Measurements from ENCODE around the gene IFFO2. TPM values are rescaled to one million over a fixed set of nuclear protein-coding genes. Genes with fewer than 3 reads are reported as not detected.

IFFO2 gene
- polyA plus RNA-seq, 1 of the 3 experiments (the other 2 are of a cell fraction) = 10.5 TPM

- ChIA-PET POLR2A (no interaction called here), CTCF (interaction anchor here (0.8 to 25.9 kb wide), 20 partner anchors 8 to 299 kb away, joined by 3 to 350 read pairs (median 6); partner anchors contain the start of gene TAS1R2)
- H2AFZ ChIP-seq (ENCODE audit: low read depth) = no peak overlapping the region
- H3K4me1 ChIP-seq (ENCODE audit: control insufficient read depth in 1 of 2, insufficient read depth in 2 of 2, low read depth in 1 of 2, low read length in 1 of 2) = peaks cover 0 to 8% of the 10 kb centered on the region in 2 experiments; a peak in 1 of 4 replicates
- no peak for DNase-seq
- no peak overlapping the region for H3K4me2 ChIP-seq
- no peaks in the 10 kb centered on the region for H4K20me1 ChIP-seq (ENCODE audit: insufficient read depth)
- no peaks in the 10 kb centered on the region for H3K9me2 ChIP-seq
- H3K9ac ChIP-seq = no peak overlapping the region
- no peaks in the 10 kb centered on the region for H3K9me3 ChIP-seq
- 80% methylated on average over 10 of the region's 10 CpGs for WGBS (ENCODE audit: low lambda C conversion rate)
- no peak overlapping the region for H3K27ac ChIP-seq (ENCODE audit: low read depth in 2 of 2, low read length in 1 of 2)
- H3K79me2 ChIP-seq (ENCODE audit: insufficient read depth) = no peaks in the 10 kb centered on the region
- H3K36me3 ChIP-seq (replicated peaks in 1 of 2; ENCODE audit: control insufficient read depth in 1 of 2, insufficient read depth in 2 of 2, low read length in 1 of 2) = no peaks in the 10 kb centered on the region
- H3K27me3 ChIP-seq (ENCODE audit: insufficient read depth) = no peaks in the 10 kb centered on the region
- TF ChIP-seq PBX3 (IDR thresholded peaks at IDR 0.05) (no peak), USF1 (IDR thresholded peaks at IDR 0.05; ENCODE audit: borderline replicate concordance, low read depth) (no peak), CHD2 (IDR thresholded peaks at IDR 0.05; ENCODE audit: low read length, partially characterized antibody) (no peak), YY1 (IDR thresholded peaks at IDR 0.05; ENCODE audit: low read depth) (no peak), TCF12 (IDR thresholded peaks at IDR 0.05) (no peak), RFX5 (IDR thresholded peaks at IDR 0.05; ENCODE audit: low read length) (no peak), FOSL2 (IDR thresholded peaks at IDR 0.05; ENCODE audit: borderline replicate concordance, low read depth) (no peak), POLR2AphosphoS5 (IDR thresholded peaks at IDR 0.05; ENCODE audit: low read depth, low read length) (no peak), GABPA (IDR thresholded peaks at IDR 0.05; ENCODE audit: low read depth) (no peak), NFIC (IDR thresholded peaks at IDR 0.05; ENCODE audit: borderline replicate concordance) (no peak), MXI1 (IDR thresholded peaks at IDR 0.05; ENCODE audit: low read depth, low read length) (no peak), MAX (IDR thresholded peaks at IDR 0.05; ENCODE audit: low read depth) (no peak)
- no peaks in the 10 kb centered on the region for H3F3A ChIP-seq (replicated peaks; ENCODE audit: insufficient read depth)
- H3K4me3 ChIP-seq (ENCODE audit: low read depth in 2 of 2, low read length in 1 of 2) = no peak overlapping the region
Observed at GRCh38 chr1:18876210-18876609, 80.3 kb downstream of the IFFO2 start.

DNA sequence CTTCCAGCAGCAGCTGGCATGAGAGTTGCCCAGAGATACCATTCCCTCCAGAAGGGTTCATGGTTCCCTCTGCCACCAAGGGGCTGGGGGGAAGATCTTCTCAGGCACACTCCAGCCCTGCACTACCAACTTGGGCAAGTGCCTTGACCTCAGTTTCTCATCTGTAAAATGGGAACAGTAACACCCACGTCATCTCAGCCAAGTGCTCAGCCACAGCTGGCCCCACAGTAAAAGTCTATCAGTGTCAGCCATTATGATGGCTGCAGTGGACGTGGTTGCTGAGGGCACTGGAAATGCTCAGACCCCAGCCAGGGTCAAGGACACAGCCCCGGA, 80.7 kb downstream of the IFFO2 start:
- H3F3A ChIP-seq (replicated peaks; ENCODE audit: insufficient read depth) = no peaks in the 10 kb centered on the region
- no peaks in the 10 kb centered on the region for H3K36me3 ChIP-seq (replicated peaks in 1 of 2; ENCODE audit: control insufficient read depth in 1 of 2, insufficient read depth in 2 of 2, low read length in 1 of 2)
- H3K27me3 ChIP-seq (ENCODE audit: insufficient read depth) = no peaks in the 10 kb centered on the region
- no peak overlapping the region for H3K27ac ChIP-seq (ENCODE audit: low read depth in 2 of 2, low read length in 1 of 2)
- DNase-seq = no peak
- H2AFZ ChIP-seq (ENCODE audit: low read depth) = no peak overlapping the region
- no peaks in the 10 kb centered on the region for H3K9me2 ChIP-seq
- ChIA-PET CTCF (interaction anchor here (0.6 to 25.9 kb wide), 49 partner anchors 8 to 630 kb away, joined by 3 to 350 read pairs (median 4); partner anchors contain the start of genes PAX7 and TAS1R2), POLR2A (no interaction called here)
- TF ChIP-seq GATA2 (CRISPR knock-in tag; IDR thresholded peaks at IDR 0.05) (no peak), PBX3 (IDR thresholded peaks at IDR 0.05) (no peak), YY1 (IDR thresholded peaks at IDR 0.05; ENCODE audit: low read depth) (no peak), MAX (IDR thresholded peaks at IDR 0.05; ENCODE audit: low read depth) (no peak), GABPA (IDR thresholded peaks at IDR 0.05; ENCODE audit: low read depth) (no peak), TAF1 (IDR thresholded peaks at IDR 0.05; ENCODE audit: borderline replicate concordance, low read depth, low read length) (no peak), EP300 (IDR thresholded peaks at IDR 0.05; ENCODE audit: borderline replicate concordance in 1 of 2, low read depth in 1 of 2, low read length in 1 of 2) (no peak), TCF12 (IDR thresholded peaks at IDR 0.05) (no peak), SIN3A (IDR thresholded peaks at IDR 0.05; ENCODE audit: borderline replicate concordance, low read depth, low read length) (no peak), TEAD4 (IDR thresholded peaks at IDR 0.05; ENCODE audit: borderline replicate concordance, insufficient read depth) (no peak)
- TF ChIP-seq, protein P1, sequence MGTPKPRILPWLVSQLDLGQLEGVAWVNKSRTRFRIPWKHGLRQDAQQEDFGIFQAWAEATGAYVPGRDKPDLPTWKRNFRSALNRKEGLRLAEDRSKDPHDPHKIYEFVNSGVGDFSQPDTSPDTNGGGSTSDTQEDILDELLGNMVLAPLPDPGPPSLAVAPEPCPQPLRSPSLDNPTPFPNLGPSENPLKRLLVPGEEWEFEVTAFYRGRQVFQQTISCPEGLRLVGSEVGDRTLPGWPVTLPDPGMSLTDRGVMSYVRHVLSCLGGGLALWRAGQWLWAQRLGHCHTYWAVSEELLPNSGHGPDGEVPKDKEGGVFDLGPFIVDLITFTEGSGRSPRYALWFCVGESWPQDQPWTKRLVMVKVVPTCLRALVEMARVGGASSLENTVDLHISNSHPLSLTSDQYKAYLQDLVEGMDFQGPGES (IDR thresholded peaks at IDR 0.05; ENCODE audit: low read depth, low read length) = no peak
- TF ChIP-seq, protein P2, sequence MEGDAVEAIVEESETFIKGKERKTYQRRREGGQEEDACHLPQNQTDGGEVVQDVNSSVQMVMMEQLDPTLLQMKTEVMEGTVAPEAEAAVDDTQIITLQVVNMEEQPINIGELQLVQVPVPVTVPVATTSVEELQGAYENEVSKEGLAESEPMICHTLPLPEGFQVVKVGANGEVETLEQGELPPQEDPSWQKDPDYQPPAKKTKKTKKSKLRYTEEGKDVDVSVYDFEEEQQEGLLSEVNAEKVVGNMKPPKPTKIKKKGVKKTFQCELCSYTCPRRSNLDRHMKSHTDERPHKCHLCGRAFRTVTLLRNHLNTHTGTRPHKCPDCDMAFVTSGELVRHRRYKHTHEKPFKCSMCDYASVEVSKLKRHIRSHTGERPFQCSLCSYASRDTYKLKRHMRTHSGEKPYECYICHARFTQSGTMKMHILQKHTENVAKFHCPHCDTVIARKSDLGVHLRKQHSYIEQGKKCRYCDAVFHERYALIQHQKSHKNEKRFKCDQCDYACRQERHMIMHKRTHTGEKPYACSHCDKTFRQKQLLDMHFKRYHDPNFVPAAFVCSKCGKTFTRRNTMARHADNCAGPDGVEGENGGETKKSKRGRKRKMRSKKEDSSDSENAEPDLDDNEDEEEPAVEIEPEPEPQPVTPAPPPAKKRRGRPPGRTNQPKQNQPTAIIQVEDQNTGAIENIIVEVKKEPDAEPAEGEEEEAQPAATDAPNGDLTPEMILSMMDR (IDR thresholded peaks at IDR 0.05) = no peak
- WGBS (ENCODE audit: low lambda C conversion rate) = 59% methylated on average over 3 of the region's 3 CpGs
- H3K4me1 ChIP-seq (ENCODE audit: control insufficient read depth in 1 of 2, insufficient read depth in 2 of 2, low read depth in 1 of 2, low read length in 1 of 2) = peaks cover 0 to 8% of the 10 kb centered on the region in 2 experiments; a peak in 1 of 4 replicates
- H3K9ac ChIP-seq = no peak overlapping the region
- no peak overlapping the region for H3K4me3 ChIP-seq (ENCODE audit: low read depth in 2 of 2, low read length in 1 of 2)
- H3K4me2 ChIP-seq = no peak overlapping the region
- H3K9me3 ChIP-seq = no peaks in the 10 kb centered on the region
- H3K79me2 ChIP-seq (ENCODE audit: insufficient read depth) = no peaks in the 10 kb centered on the region
- H4K20me1 ChIP-seq (ENCODE audit: insufficient read depth) = no peaks in the 10 kb centered on the region

All from SK-N-SH (cell line).